SK-N-SH (cell line): ENCODE results near the gene MTCH2.

Experiments used
- CHD2 ChIP-seq: fragments of 150-350 bp; IDR thresholded peaks from 2 replicates; pipeline ENCODE4 v1.6.1; 2018; ENCODE audit warnings: low read length; ENCODE audit not compliant: partially characterized antibody
- EZH2phosphoT487 ChIP-seq: fragments of 200-600 bp; sonication (generic); IDR thresholded peaks from 2 replicates; pipeline ENCODE4 v1.6.1; 2017; ENCODE audit warnings: low read depth, mixed run types, mild to moderate bottlenecking, antibody characterized with exemption, moderate library complexity, borderline replicate concordance
- GABPA ChIP-seq: IDR thresholded peaks from 2 replicates; pipeline ENCODE4 v1.4.0; 2012; ENCODE audit warnings: low read depth, mild to moderate bottlenecking
- POLR2AphosphoS5 ChIP-seq: IDR thresholded peaks from 2 replicates; pipeline ENCODE4 v1.6.1; 2012; ENCODE audit warnings: low read depth, low read length
- TAF1 ChIP-seq: IDR thresholded peaks from 2 replicates; pipeline ENCODE4 v1.6.1; 2012; ENCODE audit warnings: low read depth, mild to moderate bottlenecking, low read length, moderate library complexity, borderline replicate concordance
- TCF12 ChIP-seq: IDR thresholded peaks from 2 replicates; pipeline ENCODE4 v1.4.0; 2012
- TEAD4 ChIP-seq: IDR thresholded peaks from 2 replicates; pipeline ENCODE4 v1.4.0; 2012; ENCODE audit warnings: mild to moderate bottlenecking, borderline replicate concordance; ENCODE audit not compliant: insufficient read depth
- YY1 ChIP-seq: IDR thresholded peaks from 2 replicates; pipeline ENCODE4 v1.4.0; 2012; ENCODE audit warnings: low read depth, mild to moderate bottlenecking
- TF ChIP-seq, protein P1 (sequence below): fragments of 200-600 bp; sonication (generic); IDR thresholded peaks from 2 replicates; pipeline ENCODE4 v1.6.1; 2017; ENCODE audit warnings: antibody characterized with exemption, mild to moderate bottlenecking, moderate library complexity
- TF ChIP-seq, protein P2 (sequence below): IDR thresholded peaks from 2 replicates; pipeline ENCODE4 v1.6.1; 2012; ENCODE audit warnings: mild to moderate bottlenecking, low read depth, low read length, moderate library complexity
- TF ChIP-seq, protein P3 (sequence below): IDR thresholded peaks from 2 replicates; pipeline ENCODE4 v1.4.0; 2012; ENCODE audit warnings: low read depth

DNA sequence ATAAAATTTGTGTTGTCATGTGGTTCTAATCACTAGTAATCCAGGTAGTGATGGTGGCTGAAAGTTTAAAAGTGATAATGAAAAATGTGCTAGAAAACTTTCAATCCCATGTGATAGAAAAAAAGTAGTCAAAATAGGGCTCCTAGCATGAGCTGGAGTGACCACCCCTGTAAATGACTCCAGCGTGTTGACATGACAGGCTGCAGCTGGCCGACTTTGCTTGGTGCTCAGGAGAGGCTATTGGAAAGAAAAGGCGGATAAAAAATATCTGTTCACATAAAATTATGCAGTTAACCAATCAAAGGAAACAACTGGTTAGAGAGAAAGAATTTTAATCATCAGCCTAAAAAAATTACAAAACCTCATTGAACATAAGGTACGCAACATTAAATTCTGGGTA lies 16.9 kb upstream of the MTCH2 start:
- TF ChIP-seq, protein P1, sequence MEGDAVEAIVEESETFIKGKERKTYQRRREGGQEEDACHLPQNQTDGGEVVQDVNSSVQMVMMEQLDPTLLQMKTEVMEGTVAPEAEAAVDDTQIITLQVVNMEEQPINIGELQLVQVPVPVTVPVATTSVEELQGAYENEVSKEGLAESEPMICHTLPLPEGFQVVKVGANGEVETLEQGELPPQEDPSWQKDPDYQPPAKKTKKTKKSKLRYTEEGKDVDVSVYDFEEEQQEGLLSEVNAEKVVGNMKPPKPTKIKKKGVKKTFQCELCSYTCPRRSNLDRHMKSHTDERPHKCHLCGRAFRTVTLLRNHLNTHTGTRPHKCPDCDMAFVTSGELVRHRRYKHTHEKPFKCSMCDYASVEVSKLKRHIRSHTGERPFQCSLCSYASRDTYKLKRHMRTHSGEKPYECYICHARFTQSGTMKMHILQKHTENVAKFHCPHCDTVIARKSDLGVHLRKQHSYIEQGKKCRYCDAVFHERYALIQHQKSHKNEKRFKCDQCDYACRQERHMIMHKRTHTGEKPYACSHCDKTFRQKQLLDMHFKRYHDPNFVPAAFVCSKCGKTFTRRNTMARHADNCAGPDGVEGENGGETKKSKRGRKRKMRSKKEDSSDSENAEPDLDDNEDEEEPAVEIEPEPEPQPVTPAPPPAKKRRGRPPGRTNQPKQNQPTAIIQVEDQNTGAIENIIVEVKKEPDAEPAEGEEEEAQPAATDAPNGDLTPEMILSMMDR = no peak
- no peak for TF ChIP-seq TAF1
- TF ChIP-seq, protein P2, sequence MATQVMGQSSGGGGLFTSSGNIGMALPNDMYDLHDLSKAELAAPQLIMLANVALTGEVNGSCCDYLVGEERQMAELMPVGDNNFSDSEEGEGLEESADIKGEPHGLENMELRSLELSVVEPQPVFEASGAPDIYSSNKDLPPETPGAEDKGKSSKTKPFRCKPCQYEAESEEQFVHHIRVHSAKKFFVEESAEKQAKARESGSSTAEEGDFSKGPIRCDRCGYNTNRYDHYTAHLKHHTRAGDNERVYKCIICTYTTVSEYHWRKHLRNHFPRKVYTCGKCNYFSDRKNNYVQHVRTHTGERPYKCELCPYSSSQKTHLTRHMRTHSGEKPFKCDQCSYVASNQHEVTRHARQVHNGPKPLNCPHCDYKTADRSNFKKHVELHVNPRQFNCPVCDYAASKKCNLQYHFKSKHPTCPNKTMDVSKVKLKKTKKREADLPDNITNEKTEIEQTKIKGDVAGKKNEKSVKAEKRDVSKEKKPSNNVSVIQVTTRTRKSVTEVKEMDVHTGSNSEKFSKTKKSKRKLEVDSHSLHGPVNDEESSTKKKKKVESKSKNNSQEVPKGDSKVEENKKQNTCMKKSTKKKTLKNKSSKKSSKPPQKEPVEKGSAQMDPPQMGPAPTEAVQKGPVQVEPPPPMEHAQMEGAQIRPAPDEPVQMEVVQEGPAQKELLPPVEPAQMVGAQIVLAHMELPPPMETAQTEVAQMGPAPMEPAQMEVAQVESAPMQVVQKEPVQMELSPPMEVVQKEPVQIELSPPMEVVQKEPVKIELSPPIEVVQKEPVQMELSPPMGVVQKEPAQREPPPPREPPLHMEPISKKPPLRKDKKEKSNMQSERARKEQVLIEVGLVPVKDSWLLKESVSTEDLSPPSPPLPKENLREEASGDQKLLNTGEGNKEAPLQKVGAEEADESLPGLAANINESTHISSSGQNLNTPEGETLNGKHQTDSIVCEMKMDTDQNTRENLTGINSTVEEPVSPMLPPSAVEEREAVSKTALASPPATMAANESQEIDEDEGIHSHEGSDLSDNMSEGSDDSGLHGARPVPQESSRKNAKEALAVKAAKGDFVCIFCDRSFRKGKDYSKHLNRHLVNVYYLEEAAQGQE = no peak
- TF ChIP-seq CHD2 = no peak
- TF ChIP-seq TCF12 = no peak
- TF ChIP-seq GABPA = no peak
- TF ChIP-seq YY1 = no peak
- TF ChIP-seq, protein P3, sequence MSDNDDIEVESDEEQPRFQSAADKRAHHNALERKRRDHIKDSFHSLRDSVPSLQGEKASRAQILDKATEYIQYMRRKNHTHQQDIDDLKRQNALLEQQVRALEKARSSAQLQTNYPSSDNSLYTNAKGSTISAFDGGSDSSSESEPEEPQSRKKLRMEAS = no peak
- TF ChIP-seq POLR2AphosphoS5 = no peak
- TF ChIP-seq EZH2phosphoT487 = no peak
- no peak for TF ChIP-seq TEAD4
